Measurements from ENCODE around the gene MAGI1. TPM values are rescaled to one million over a fixed set of nuclear protein-coding genes. Genes with fewer than 3 reads are reported as not detected.
A peak's percentile ranks its signal among the peaks of the same experiment; 100 is the strongest.

MAGI1 gene
- total RNA-seq, 1 donor from 2014 or later: 49.8 TPM

DNA sequence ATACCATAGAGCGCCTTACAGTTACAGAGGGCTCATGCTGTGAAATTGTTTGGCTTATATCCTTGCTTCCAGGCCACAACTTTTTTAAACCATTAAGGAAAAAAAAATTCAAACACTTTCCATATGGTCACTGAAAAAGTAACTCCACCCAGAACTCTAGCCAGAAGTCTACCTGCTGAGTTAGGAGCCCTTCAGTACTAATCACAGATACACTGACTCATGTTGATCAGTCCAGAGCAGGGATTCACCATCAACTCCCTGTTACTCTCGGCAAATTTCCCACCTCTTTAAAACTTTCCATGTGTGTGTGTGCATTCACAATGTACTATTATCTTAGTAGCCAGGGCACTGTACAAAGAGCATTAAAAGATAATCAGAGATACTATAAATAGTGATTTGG, 372.8 kb downstream of the MAGI1 start:
- no peak for DNase-seq (ENCODE audit: low read depth, low spot score)
- no peaks in the 10 kb centered on the region for H3K27me3 Mint-ChIP-seq (ENCODE audit: low read depth)
- H3K9me3 Mint-ChIP-seq: peaks cover 5% of the 10 kb centered on the region
- TF ChIP-seq, protein P1, sequence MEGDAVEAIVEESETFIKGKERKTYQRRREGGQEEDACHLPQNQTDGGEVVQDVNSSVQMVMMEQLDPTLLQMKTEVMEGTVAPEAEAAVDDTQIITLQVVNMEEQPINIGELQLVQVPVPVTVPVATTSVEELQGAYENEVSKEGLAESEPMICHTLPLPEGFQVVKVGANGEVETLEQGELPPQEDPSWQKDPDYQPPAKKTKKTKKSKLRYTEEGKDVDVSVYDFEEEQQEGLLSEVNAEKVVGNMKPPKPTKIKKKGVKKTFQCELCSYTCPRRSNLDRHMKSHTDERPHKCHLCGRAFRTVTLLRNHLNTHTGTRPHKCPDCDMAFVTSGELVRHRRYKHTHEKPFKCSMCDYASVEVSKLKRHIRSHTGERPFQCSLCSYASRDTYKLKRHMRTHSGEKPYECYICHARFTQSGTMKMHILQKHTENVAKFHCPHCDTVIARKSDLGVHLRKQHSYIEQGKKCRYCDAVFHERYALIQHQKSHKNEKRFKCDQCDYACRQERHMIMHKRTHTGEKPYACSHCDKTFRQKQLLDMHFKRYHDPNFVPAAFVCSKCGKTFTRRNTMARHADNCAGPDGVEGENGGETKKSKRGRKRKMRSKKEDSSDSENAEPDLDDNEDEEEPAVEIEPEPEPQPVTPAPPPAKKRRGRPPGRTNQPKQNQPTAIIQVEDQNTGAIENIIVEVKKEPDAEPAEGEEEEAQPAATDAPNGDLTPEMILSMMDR (conservative IDR thresholded peaks at IDR 0.05): no peak
- peak overlapping the region; percentile 21 for H3K27ac Mint-ChIP-seq (ENCODE audit: unreplicated experiment)
- no peaks in the 10 kb centered on the region for H3K36me3 Mint-ChIP-seq (ENCODE audit: low read depth)
- peaks cover 28% of the 10 kb centered on the region for H3K4me1 Mint-ChIP-seq
- H3K4me3 Mint-ChIP-seq: no peak overlapping the region

GRCh38 chr3:65664931-65665330, 373.8 kb downstream of the MAGI1 start:
- TF ChIP-seq, protein P1 (conservative IDR thresholded peaks at IDR 0.05): no peak
- H3K4me3 Mint-ChIP-seq: no peak overlapping the region
- no peaks in the 10 kb centered on the region for H3K27me3 Mint-ChIP-seq (ENCODE audit: low read depth)
- H3K9me3 Mint-ChIP-seq: peaks cover 5% of the 10 kb centered on the region
- H3K27ac Mint-ChIP-seq (ENCODE audit: unreplicated experiment): no peak overlapping the region
- no peaks in the 10 kb centered on the region for H3K36me3 Mint-ChIP-seq (ENCODE audit: low read depth)
- H3K4me1 Mint-ChIP-seq: peaks cover 28% of the 10 kb centered on the region
- DNase-seq (ENCODE audit: low read depth, low spot score): no peak

- no peak overlapping the region for H3K4me3 Mint-ChIP-seq
Observed at GRCh38 chr3:65664446-65664845, 374.3 kb downstream of the MAGI1 start.

DNA sequence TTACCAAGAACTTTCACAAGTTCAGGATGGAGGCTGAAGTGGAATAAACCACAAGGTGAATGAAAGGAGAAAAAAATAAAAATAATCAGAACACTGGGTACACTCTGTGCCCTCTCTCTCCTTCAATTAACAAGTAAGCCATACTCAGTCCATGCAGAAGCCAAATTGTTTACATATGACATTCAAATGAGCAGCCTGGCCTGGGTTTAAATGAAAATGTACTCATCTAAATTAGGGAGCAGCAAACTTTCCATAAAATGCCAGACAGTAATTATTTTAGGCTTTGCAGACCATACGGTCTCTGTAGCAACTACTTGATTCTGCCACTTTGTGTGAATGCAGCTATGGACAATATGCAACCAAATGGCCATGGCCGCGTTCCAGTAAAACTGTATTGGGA, 376.6 kb downstream of the MAGI1 start:
- DNase-seq (ENCODE audit: low read depth, low spot score): no peak
- Mint-ChIP-seq H3K27ac (ENCODE audit: unreplicated experiment) (no peak overlapping the region), H3K27me3 (ENCODE audit: low read depth) (no peaks in the 10 kb centered on the region), H3K9me3 (peaks cover 5% of the 10 kb centered on the region), H3K36me3 (ENCODE audit: low read depth) (no peaks in the 10 kb centered on the region), H3K4me1 (peaks cover 21% of the 10 kb centered on the region), H3K4me3 (no peak overlapping the region)
- TF ChIP-seq, protein P1 (conservative IDR thresholded peaks at IDR 0.05): no peak

More at GRCh38 chr3:65664446-65664845, 374.3 kb downstream of the MAGI1 start:
- TF ChIP-seq, protein P1 (conservative IDR thresholded peaks at IDR 0.05): no peak
- no peak for DNase-seq (ENCODE audit: low read depth, low spot score)
- no peaks in the 10 kb centered on the region for H3K36me3 Mint-ChIP-seq (ENCODE audit: low read depth)
- peaks cover 5% of the 10 kb centered on the region for H3K9me3 Mint-ChIP-seq
- peaks cover 23% of the 10 kb centered on the region for H3K4me1 Mint-ChIP-seq
- H3K27me3 Mint-ChIP-seq (ENCODE audit: low read depth): no peaks in the 10 kb centered on the region
- H3K27ac Mint-ChIP-seq (ENCODE audit: unreplicated experiment): no peak overlapping the region

DNA sequence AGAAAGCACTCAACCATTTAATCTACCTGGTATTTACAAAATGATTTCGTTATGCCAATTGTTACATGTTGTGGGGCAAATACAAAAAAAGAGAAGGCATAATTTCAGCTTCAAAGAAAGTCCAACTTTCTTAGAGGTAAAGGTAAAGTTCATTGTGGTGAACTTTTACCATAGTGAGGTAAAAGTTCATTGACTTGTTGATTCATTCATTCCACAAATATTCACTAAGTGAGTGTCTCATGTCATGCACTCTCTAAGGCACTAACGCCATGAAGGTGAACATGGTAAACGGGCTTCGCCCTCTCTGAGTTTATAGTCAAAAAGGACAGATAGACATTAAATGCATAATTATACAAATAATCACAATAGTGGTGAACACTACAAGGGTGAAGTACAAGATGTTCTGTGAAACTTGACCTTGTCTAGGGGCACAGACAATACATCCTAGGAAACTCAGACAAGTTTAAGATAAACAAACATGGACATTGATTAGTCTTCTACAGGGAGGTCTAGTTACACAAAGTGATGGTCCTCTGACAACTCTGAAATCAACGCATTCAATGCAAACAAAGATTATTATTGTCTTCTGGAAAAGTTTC, 378.6 kb downstream of the MAGI1 start:
- Mint-ChIP-seq H3K27ac (ENCODE audit: unreplicated experiment) (no peak overlapping the region), H3K27me3 (ENCODE audit: low read depth) (no peaks in the 10 kb centered on the region), H3K36me3 (ENCODE audit: low read depth) (no peaks in the 10 kb centered on the region), H3K4me1 (peaks cover 15% of the 10 kb centered on the region), H3K4me3 (no peak overlapping the region), H3K9me3 (no peaks in the 10 kb centered on the region)
- DNase-seq (ENCODE audit: low read depth, low spot score): no peak
- TF ChIP-seq, protein P1 (conservative IDR thresholded peaks at IDR 0.05): no peak

All from neural crest cell (in vitro differentiated cells).